Uterus (tissue), 2 donors: ENCODE measurements around the gene SPDYE18.
"Not testable (repeated sequence)": the region's sequence is repeated elsewhere in the genome, so short reads cannot be mapped to it uniquely, and the experiment has no call there.

Source experiments
- POLR2A ChIP-seq, 2 donors: fragments of 450-650 bp; IDR thresholded peaks; one replicate each; pipeline ENCODE4 v1.6.1; 2016; ENCODE audit warnings: antibody characterized with exemption in 2 of 2, mild to moderate bottlenecking in 1 of 2, moderate library complexity in 1 of 2
- TF ChIP-seq, protein P1 (sequence below), 4 experiments: fragments of 200-600 bp in 2 of 4; fragments of 450-650 bp in 2 of 4; sonication (generic) in 2 of 4; IDR thresholded peaks; one replicate each; pipeline ENCODE4 v1.5.1; 2016 to 2019; ENCODE audit warnings: antibody characterized with exemption in 4 of 4, mild to moderate bottlenecking in 2 of 4, moderate library complexity in 1 of 4

DNA sequence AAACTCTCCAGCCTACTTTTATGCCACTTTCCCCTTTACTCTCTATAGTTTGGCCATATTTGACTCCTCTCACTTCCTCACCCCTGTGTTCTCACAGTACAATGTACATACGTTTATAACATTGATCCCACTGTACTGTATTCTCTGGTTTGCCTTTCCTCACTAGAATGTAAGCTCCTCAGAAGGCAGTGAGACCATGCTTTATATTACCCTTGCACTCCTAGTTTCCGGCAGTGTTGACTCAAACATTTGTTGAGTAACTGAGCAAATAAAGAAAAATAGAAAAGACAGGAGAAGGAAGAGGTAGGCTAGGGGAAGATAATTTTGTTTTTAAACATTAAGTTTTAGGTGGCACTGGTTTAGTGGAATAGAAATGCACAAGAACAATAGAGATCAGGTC lies 17.9 kb upstream of the SPDYE18 start:
- TF ChIP-seq, protein P1, sequence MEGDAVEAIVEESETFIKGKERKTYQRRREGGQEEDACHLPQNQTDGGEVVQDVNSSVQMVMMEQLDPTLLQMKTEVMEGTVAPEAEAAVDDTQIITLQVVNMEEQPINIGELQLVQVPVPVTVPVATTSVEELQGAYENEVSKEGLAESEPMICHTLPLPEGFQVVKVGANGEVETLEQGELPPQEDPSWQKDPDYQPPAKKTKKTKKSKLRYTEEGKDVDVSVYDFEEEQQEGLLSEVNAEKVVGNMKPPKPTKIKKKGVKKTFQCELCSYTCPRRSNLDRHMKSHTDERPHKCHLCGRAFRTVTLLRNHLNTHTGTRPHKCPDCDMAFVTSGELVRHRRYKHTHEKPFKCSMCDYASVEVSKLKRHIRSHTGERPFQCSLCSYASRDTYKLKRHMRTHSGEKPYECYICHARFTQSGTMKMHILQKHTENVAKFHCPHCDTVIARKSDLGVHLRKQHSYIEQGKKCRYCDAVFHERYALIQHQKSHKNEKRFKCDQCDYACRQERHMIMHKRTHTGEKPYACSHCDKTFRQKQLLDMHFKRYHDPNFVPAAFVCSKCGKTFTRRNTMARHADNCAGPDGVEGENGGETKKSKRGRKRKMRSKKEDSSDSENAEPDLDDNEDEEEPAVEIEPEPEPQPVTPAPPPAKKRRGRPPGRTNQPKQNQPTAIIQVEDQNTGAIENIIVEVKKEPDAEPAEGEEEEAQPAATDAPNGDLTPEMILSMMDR (IDR thresholded peaks at IDR 0.05): not testable (repeated sequence)
- not testable (repeated sequence) for TF ChIP-seq POLR2A (IDR thresholded peaks at IDR 0.05)
